GM19328 (cell line): ENCODE results near the gene SPDYE2B.
"Not testable (repeated sequence)": the region's sequence is repeated elsewhere in the genome, so short reads cannot be mapped to it uniquely, and the experiment has no call there.

ENCODE experiments used
- ATAC-seq: cut with Tn5 transposase; IDR thresholded peaks from one replicate; pipeline ENCODE4 v1.9.1; 2021; ENCODE audit warnings: mild to moderate bottlenecking, moderate library complexity; ENCODE audit not compliant: unreplicated experiment

SPDYE2B gene

GRCh38 chr7:102698962-102699750 lies 49.0 kb downstream of the SPDYE2B start:
- not testable (repeated sequence) for ATAC-seq
